Measurements from ENCODE around the gene YY1AP1.

- TF ChIP-seq CTCF (IDR thresholded peaks at IDR 0.05) (no peak), POLR2A (IDR thresholded peaks at IDR 0.05) (no peak)
Observed at GRCh38 chr1:155678027-155678426, 10.5 kb downstream of the YY1AP1 start.

All from right lobe of liver (tissue), 4 donors.